Subcutaneous adipose tissue (tissue), 4 donors: Measurements from ENCODE around the gene WIPF3. TPM values are rescaled to one million over a fixed set of nuclear protein-coding genes. Genes with fewer than 3 reads are reported as not detected.

ENCODE experiments used
- CTCF ChIP-seq: fragments of 450-650 bp; IDR thresholded peaks from one replicate; pipeline ENCODE4 v1.5.1; 2016; ENCODE audit warnings: low read depth, mild to moderate bottlenecking, control low read depth, antibody characterized with exemption, moderate library complexity
- total RNA-seq, 4 donors: library from RNA; depleted of rRNA; stranded (reverse); fragments of >200 nt; gene quantifications; one replicate each; pipeline ENCODE4 v1.1.0, GENCODE V29; 2016

The WIPF3 gene
- total RNA-seq, 4 donors from 2014 or later: 0.17 to 0.65 (median 0.39) TPM

GRCh38 chr7:29847916-29848315 lies 41.6 kb downstream of the WIPF3 start:
- no peak for TF ChIP-seq CTCF

GRCh38 chr7:29848941-29849340 lies 42.6 kb downstream of the WIPF3 start:
- no peak for TF ChIP-seq CTCF

GRCh38 chr7:29851487-29851886 lies 45.2 kb downstream of the WIPF3 start:
- no peak for TF ChIP-seq CTCF

GRCh38 chr7:29852457-29852856 lies 46.1 kb downstream of the WIPF3 start:
- no peak for TF ChIP-seq CTCF

GRCh38 chr7:29853072-29853471 lies 46.8 kb downstream of the WIPF3 start:
- no peak for TF ChIP-seq CTCF

GRCh38 chr7:29853789-29854188 lies 47.5 kb downstream of the WIPF3 start:
- TF ChIP-seq CTCF: no peak

- no peak for TF ChIP-seq CTCF
These were observed 48.1 kb downstream of the WIPF3 start for GRCh38 chr7:29854257-29854938.
